Fibroblast of villous mesenchyme (primary cell): Measurements from ENCODE around the gene ANKAR. TPM values are rescaled to one million over a fixed set of nuclear protein-coding genes. Genes with fewer than 3 reads are reported as not detected.

ENCODE experiments used
- DNase-seq: peaks from one replicate; pipeline ENCODE4 v3.0.0-alpha.2; 2010; ENCODE audit warnings: low read depth
- H3K4me3 ChIP-seq: 2 replicates; pipeline ENCODE4 v1.5.1; 2011; ENCODE audit warnings: low read depth, mild to moderate bottlenecking, low read length
- total RNA-seq: library from RNA; depleted of rRNA; stranded (reverse); fragments of >200 nt; gene quantifications from 2 replicates; pipeline ENCODE4 v1.2.3, GENCODE V29; 2012
- TF ChIP-seq, protein P1 (sequence below): IDR thresholded peaks from 2 replicates; pipeline ENCODE4 v1.5.1; 2012; ENCODE audit warnings: low read depth, mild to moderate bottlenecking, low read length; ENCODE audit not compliant: insufficient read depth

The ANKAR gene, protein sequence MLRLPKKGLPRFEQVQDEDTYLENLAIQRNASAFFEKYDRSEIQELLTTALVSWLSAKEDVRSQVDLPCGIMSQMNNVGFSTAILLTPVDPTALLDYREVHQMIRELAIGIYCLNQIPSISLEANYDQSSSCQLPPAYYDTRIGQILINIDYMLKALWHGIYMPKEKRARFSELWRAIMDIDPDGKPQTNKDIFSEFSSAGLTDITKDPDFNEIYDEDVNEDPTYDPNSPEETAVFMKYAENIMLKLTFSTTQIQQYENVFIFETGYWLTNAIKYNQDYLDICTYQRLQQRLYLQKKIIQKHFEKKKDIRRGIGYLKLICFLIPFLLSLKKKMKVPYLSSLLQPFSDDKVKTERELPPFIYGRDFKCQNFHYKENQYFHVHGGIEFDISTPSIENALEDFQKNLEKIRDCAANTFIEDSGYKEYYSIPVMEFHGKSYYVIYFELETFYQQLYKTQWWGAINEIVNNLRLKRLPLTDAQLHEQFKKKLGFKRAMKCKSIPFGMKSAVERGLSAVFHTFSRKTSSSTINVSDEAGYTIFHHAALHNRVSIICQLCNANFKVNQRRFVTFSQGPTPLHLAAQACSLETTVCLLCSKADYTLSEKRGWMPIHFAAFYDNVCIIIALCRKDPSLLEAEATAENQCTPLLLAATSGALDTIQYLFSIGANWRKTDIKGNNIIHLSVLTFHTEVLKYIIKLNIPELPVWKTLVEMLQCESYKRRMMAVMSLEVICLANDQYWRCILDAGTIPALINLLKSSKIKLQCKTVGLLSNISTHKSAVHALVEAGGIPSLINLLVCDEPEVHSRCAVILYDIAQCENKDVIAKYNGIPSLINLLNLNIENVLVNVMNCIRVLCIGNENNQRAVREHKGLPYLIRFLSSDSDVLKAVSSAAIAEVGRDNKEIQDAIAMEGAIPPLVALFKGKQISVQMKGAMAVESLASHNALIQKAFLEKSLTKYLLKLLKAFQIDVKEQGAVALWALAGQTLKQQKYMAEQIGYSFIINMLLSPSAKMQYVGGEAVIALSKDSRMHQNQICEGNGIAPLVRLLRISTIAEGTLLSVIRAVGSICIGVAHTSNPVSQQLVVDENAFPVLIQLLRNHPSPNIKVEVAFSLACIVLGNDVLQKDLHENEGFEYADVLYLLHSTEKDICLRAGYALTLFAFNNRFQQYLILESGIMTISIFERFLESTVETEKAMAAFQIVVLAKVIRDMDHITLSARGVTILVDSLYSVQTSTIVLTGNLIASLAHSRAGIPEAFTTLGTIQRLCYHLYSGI (N-terminal part only)
- total RNA-seq: 5.6 and 7.1 TPM in 2 replicates

DNA sequence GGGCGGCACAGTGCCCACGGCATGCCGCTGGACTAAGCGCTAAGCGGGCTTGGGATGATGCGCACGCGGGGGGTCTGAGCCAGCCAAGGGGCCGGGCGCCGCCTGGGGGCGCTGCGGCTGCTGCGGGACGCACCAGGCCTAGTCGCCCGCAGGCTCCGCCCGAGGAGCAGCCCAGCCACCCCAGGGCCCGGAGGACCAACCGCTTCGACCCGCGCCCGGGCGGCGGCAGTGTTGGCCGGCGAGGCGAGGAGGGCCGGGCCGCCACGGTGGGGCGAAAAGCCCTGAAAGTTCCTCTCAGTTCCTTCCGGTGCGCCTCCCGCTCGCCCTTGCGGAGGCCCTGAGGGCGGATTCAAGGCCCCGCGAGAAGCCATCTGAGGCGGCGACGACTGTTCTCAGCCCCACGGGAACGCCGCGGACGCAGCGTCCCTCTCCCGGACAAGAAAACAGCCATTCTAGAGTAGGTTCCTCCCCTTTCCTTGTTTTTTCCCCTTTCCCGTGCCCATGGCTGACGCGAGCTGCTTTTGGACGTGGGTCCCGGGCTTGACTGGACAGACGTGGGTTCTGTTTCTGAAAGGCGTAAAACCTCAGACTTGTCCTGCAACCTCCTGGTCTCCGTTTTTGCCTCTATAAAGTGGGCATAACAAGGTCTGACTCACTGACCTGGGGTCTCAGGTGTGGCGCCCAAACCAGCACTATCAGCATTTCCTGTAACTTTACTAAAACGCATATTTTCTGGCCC lies at the start of gene ANKAR:
TSS of gene ANKAR (plus strand) at position 297 of the 739 bp plus-strand sequence. CDS start 1,821 bp downstream, outside the sequence.
- DNase-seq: peak; percentile 92
- TF ChIP-seq, protein P1, sequence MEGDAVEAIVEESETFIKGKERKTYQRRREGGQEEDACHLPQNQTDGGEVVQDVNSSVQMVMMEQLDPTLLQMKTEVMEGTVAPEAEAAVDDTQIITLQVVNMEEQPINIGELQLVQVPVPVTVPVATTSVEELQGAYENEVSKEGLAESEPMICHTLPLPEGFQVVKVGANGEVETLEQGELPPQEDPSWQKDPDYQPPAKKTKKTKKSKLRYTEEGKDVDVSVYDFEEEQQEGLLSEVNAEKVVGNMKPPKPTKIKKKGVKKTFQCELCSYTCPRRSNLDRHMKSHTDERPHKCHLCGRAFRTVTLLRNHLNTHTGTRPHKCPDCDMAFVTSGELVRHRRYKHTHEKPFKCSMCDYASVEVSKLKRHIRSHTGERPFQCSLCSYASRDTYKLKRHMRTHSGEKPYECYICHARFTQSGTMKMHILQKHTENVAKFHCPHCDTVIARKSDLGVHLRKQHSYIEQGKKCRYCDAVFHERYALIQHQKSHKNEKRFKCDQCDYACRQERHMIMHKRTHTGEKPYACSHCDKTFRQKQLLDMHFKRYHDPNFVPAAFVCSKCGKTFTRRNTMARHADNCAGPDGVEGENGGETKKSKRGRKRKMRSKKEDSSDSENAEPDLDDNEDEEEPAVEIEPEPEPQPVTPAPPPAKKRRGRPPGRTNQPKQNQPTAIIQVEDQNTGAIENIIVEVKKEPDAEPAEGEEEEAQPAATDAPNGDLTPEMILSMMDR: peak; percentile 73
- peak within 1 kb of the TSS; percentile 64 for H3K4me3 ChIP-seq

DNA sequence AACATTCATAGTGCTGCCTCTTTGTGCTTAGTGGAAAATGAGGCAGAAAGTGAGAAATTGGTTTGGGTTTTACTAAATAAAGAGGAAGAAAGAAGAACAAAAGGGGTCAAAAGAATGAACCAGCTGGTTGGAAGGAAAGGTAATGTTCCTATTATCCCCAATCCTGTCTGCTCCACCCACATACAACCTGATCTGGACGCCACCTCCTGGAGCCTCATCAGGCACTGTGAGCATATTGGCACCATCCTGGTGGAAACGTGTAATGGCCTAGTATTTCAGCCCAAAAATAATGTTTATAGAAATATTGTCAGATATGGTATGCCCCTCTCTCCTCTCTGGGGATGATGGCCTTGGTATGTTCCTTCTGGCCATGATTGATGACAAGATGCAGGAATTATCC lies 48.8 kb upstream of the ANKAR start:
- H3K4me3 ChIP-seq: no peak overlapping the region
- TF ChIP-seq, protein P1: no peak

DNA sequence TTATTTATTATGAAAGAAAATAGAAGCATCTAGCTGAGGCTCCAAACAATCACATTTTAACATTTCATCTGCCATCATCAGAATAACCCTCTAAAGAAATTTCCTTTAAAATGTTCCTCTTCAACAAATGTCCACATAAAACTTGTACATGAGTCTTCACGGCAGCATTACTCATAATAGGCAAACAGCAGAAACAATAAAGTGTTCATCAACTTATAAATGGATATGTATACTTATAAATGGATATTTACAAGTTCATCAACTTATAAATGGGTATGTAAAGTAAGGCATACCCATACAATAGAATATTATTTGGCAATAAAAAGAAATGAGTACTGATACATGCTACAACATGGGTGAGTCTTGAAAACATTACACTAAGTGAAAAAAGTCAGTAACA lies 46.7 kb upstream of the ANKAR start:
- TF ChIP-seq, protein P1: no peak
- DNase-seq: no peak
- no peak overlapping the region for H3K4me3 ChIP-seq

More for the DNA sequence above, 48.8 kb upstream of the ANKAR start:
- DNase-seq: no peak

DNA sequence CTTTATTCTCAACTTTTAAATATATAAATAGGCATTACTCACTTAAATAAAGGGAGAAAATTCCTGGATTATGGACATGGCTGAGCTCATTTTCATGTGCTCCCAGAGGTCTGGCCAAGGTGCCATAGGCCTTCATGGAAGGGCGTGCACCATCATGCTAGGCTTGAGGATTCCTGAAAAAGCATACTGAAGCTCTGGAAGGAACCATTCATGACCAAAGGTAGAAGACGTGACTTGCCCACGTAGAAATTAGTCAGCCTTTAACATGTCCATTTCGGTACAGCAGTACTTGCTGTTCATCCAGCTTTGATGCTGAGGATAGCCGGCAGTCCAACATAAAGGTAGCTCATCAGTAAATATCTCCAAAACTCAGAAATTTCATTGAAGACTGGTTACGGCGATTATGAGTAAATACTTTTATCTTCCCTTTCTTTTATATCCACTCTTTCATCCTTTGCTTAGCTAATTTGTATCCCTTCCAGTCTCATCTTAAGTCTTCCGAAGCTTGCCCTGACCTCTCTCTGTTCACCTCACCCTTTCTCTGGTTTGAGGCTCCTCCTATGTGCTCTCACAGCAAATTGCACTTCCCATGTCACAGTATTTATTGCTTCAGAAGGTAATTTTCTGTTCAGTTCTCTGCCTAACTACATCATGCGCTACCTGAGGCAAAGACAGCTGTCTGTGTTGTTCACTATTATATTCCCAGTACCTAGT lies 45.5 kb upstream of the ANKAR start:
- DNase-seq: no peak

DNA sequence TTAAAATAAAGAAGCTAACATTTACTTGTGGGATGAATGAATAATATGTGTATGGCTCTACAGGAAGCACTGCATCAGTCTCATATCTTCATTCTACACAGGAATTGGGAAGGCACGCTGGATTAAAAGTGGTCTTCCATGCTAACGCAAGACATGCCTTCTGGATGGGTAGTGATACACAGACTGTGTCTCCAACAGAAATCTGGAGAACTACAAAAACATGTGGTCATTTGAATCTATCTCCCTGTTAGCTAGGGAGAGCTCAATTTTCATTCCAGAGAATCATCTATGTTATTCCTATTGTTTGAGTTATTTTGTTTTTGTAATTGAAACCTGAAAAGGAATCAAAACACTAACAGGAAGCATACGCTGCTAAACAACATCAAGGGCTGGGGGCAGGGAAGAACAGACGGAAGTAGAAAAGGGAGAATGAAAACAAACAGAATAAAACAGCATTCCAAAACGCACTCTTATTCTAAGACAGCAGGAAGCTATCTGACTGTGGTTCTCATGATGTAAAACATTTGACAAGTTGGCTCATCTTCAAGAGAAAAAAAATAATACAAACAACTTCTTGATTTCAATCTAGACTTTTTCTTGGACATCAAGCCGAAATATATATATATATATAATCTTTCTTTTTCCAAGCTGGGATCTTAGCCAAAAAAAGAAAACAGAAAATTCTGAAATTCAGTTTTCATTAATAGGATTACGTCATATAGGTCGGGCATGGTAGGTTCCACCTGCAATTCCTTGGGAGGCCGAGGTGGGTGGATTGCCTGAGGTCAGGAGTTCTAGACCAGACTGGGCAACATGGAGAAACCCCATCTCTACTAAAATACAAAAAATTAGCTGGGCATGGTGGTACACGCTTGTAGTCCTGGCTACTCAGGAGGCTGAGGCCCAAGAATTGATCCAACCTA lies 44.7 kb upstream of the ANKAR start:
- H3K4me3 ChIP-seq: no peak overlapping the region
- peak; percentile 70 for DNase-seq
- TF ChIP-seq, protein P1: no peak

More for the DNA sequence above, 45.5 kb upstream of the ANKAR start:
- no peak overlapping the region for H3K4me3 ChIP-seq
- TF ChIP-seq, protein P1: no peak
